IMR-90 (cell line): Measurements from ENCODE around the gene CA12. TPM values are rescaled to one million over a fixed set of nuclear protein-coding genes. Genes with fewer than 3 reads are reported as not detected.

Experiments used
- ATAC-seq: fragments of 200-7000 bp; cut with Tn5 transposase; 2 replicates; pipeline ENCODE4 v1.9.1; 2020; ENCODE audit warnings: low read depth, mild to moderate bottlenecking, moderate library complexity
- BruUV-seq: library from RNA; stranded (reverse); fragments of 400-500 nt; replicated peaks from 2 replicates; lab custom pipeline; 2021; lab: Mats Ljungman, UMichigan
- CTCF ChIA-PET: fragments of 300-600 bp; formaldehyde crosslinking; extraction: SDS; loops from one replicate; lab custom pipeline; 2021; ENCODE audit warnings: antibody characterized with exemption; lab: Yijun Ruan, JAX
- POLR2A ChIA-PET: fragments of 300-600 bp; sonication (Branson Sonifier 250); formaldehyde crosslinking; loops from one replicate; lab custom pipeline; 2022; ENCODE audit warnings: antibody characterized with exemption; ENCODE audit not compliant: unreplicated experiment; lab: Charles Lee
- DNase-seq: peaks from one replicate; pipeline ENCODE4 v3.0.0; 2013
- H2AFZ ChIP-seq: replicated peaks from 2 replicates; pipeline ENCODE3; 2013; ENCODE audit warnings: low read length, mild to moderate bottlenecking; ENCODE audit not compliant: poor library complexity
- H2AK5ac ChIP-seq: 2 replicates; pipeline ENCODE4 v1.6.1; 2013; ENCODE audit warnings: low read depth, low read length, inconsistent platforms
- H2AK9ac ChIP-seq: replicated peaks from 2 replicates; pipeline ENCODE3; 2013; ENCODE audit warnings: mild to moderate bottlenecking, low read depth, low read length, moderate library complexity; ENCODE audit not compliant: poor library complexity
- H2BK120ac ChIP-seq: 2 replicates; pipeline ENCODE4 v1.6.1; 2013; ENCODE audit warnings: low read depth, low read length, inconsistent platforms
- H2BK15ac ChIP-seq: 3 replicates; pipeline ENCODE4 v1.6.1; 2013; ENCODE audit warnings: low read depth, low read length, inconsistent platforms
- H2BK20ac ChIP-seq: 2 replicates; pipeline ENCODE4 v1.6.1; 2013; ENCODE audit warnings: low read depth, mild to moderate bottlenecking, inconsistent platforms, low read length, moderate library complexity
- H2BK5ac ChIP-seq: 2 replicates; pipeline ENCODE4 v1.6.1; 2013; ENCODE audit warnings: mild to moderate bottlenecking, low read depth, low read length, inconsistent platforms; ENCODE audit not compliant: poor library complexity, severe bottlenecking
- H3K14ac ChIP-seq: replicated peaks from 2 replicates; pipeline ENCODE4 v1.6.1; 2013; ENCODE audit warnings: low read depth, low read length, inconsistent platforms
- H3K18ac ChIP-seq: 2 replicates; pipeline ENCODE4 v1.6.1; 2013; ENCODE audit warnings: low read depth, low read length, control low read depth
- H3K23ac ChIP-seq: 2 replicates; pipeline ENCODE4 v1.6.1; 2013; ENCODE audit warnings: low read depth, low read length, inconsistent platforms
- H3K27ac ChIP-seq: 2 replicates; pipeline ENCODE4 v1.5.1; 2013; ENCODE audit warnings: mild to moderate bottlenecking, control low read depth, low read length; ENCODE audit not compliant: insufficient read depth
- H3K27me3 ChIP-seq: 2 replicates; pipeline ENCODE4 v1.6.1; 2013; ENCODE audit warnings: low read length; ENCODE audit not compliant: control insufficient read depth, insufficient read depth
- H3K36me3 ChIP-seq: 2 replicates; pipeline ENCODE4 v1.6.1; 2013; ENCODE audit warnings: low read length, mixed read lengths; ENCODE audit not compliant: control insufficient read depth, insufficient read depth
- H3K4ac ChIP-seq: 2 replicates; pipeline ENCODE4 v1.6.1; 2013; ENCODE audit warnings: low read depth, low read length, inconsistent platforms
- H3K4me1 ChIP-seq: 2 replicates; pipeline ENCODE4 v1.6.1; 2013; ENCODE audit warnings: low read length, mixed read lengths; ENCODE audit not compliant: control insufficient read depth, insufficient read depth
- H3K4me2 ChIP-seq: 2 replicates; pipeline ENCODE4 v1.6.1; 2013; ENCODE audit warnings: low read depth, mild to moderate bottlenecking, control low read depth, low read length, moderate library complexity
- H3K4me3 ChIP-seq: 2 replicates; pipeline ENCODE4 v1.5.1; 2013; ENCODE audit warnings: low read depth, mild to moderate bottlenecking, control low read depth, low read length, moderate library complexity; ENCODE audit not compliant: insufficient read depth
- H3K56ac ChIP-seq: 2 replicates; pipeline ENCODE4 v1.6.1; 2013; ENCODE audit warnings: low read length, inconsistent platforms; ENCODE audit not compliant: insufficient read depth; ENCODE audit errors: extremely low read depth
- H3K79me1 ChIP-seq, 2 experiments: 2 replicates each; pipeline ENCODE4 v1.6.1; 2013; ENCODE audit warnings: low read length in 2 of 2, inconsistent platforms in 1 of 2, low read depth in 1 of 2
- H3K9ac ChIP-seq: 2 replicates; pipeline ENCODE4 v1.6.1; 2013; ENCODE audit warnings: low read depth, low read length, control low read depth
- H3K9me1 ChIP-seq: 2 replicates; pipeline ENCODE4 v1.6.1; 2013; ENCODE audit warnings: low read length, inconsistent platforms; ENCODE audit not compliant: insufficient read depth
- H3K9me3 ChIP-seq: 2 replicates; pipeline ENCODE4 v1.6.1; 2013; ENCODE audit warnings: low read length; ENCODE audit not compliant: control insufficient read depth, insufficient read depth
- H4K20me1 ChIP-seq: 2 replicates; pipeline ENCODE4 v1.6.1; 2013; ENCODE audit warnings: low read length, inconsistent platforms; ENCODE audit not compliant: insufficient read depth
- H4K5ac ChIP-seq: 2 replicates; pipeline ENCODE4 v1.6.1; 2013; ENCODE audit warnings: mild to moderate bottlenecking, low read depth, low read length, control low read depth
- H4K8ac ChIP-seq, 2 experiments: 2 replicates each; pipeline ENCODE4 v1.6.1; 2013; ENCODE audit warnings: low read depth in 2 of 2, low read length in 2 of 2, control low read depth in 1 of 2, inconsistent platforms in 1 of 2
- H4K91ac ChIP-seq: 2 replicates; pipeline ENCODE4 v1.6.1; 2013; ENCODE audit warnings: low read depth, low read length, inconsistent platforms; ENCODE audit not compliant: insufficient read depth
- CEBPB ChIP-seq: IDR thresholded peaks from 2 replicates; pipeline ENCODE4 v1.6.1; 2012; ENCODE audit warnings: low read depth, low read length, improper control_type of control experiment
- MAFK ChIP-seq: IDR thresholded peaks from 2 replicates; pipeline ENCODE4 v1.6.1; 2012; ENCODE audit warnings: low read depth, low read length, improper control_type of control experiment
- MAZ ChIP-seq: IDR thresholded peaks from 2 replicates; pipeline ENCODE4 v1.6.1; 2012; ENCODE audit warnings: low read depth, mild to moderate bottlenecking, low read length, improper control_type of control experiment, moderate library complexity, borderline replicate concordance
- MXI1 ChIP-seq: IDR thresholded peaks from 2 replicates; pipeline ENCODE4 v1.6.1; 2012; ENCODE audit warnings: low read depth, mild to moderate bottlenecking, low read length, moderate library complexity, borderline replicate concordance
- NFE2L2 ChIP-seq: fragments of 150-350 bp; IDR thresholded peaks from 2 replicates; pipeline ENCODE4 v1.6.1; 2016; ENCODE audit warnings: low read depth, mild to moderate bottlenecking, low read length
- RAD21 ChIP-seq: IDR thresholded peaks from 2 replicates; pipeline ENCODE4 v1.6.1; 2012; ENCODE audit warnings: low read length, improper control_type of control experiment
- RCOR1 ChIP-seq: IDR thresholded peaks from 2 replicates; pipeline ENCODE4 v1.6.1; 2012; ENCODE audit warnings: mild to moderate bottlenecking, low read length, improper control_type of control experiment; ENCODE audit not compliant: insufficient replicate concordance
- WGBS, 2 experiments: methylation state at CpG; one replicate each; pipeline versions ENCODE4 v1.1.5 to v1.1.7; 2013; ENCODE audit warnings: missing lambda C conversion rate in 2 of 2; ENCODE audit not compliant: insufficient read length in 1 of 2; ENCODE audit errors: extremely low coverage in 2 of 2; 5-methylcytosine and 5-hydroxymethylcytosine counted together
- dilution Hi-C: fragments of 300-500 bp; cut with HindIII; formaldehyde crosslinking; loops from one replicate; pipeline ENCODE4 v1.14.3; 2018; ENCODE audit warnings: low sequenced_read_pairs; ENCODE audit not compliant: unreplicated experiment
- in situ Hi-C: fragments of 300-500 bp; cut with MboI; formaldehyde crosslinking; loops from 3 replicates; pipeline ENCODE4 v1.14.3; 2019; ENCODE audit warnings: low sequenced_read_pairs, inconsistent platforms, mixed read lengths
- intact Hi-C: fragments of 100-400 bp; cut with micrococcal nuclease; formaldehyde crosslinking; loops from 2 replicates; pipeline ENCODE4 v1.10.0; 2022
- polyA plus RNA-seq, 3 experiments: library from polyadenylated mRNA; depleted of rRNA; stranded (reverse); fragments of >200 nt; gene quantifications; 2 replicates each; pipeline ENCODE4 v1.2.3, GENCODE V29; 2012; ENCODE audit warnings: low replicate concordance in 1 of 3
- total RNA-seq: library from RNA; depleted of rRNA; stranded (reverse); fragments of >200 nt; gene quantifications from 2 replicates; pipeline ENCODE4 v1.2.3, GENCODE V29; 2012
- TF ChIP-seq, protein P1 (sequence below): fragments of 150-350 bp; IDR thresholded peaks from 2 replicates; pipeline ENCODE4 v1.6.1; 2016; ENCODE audit warnings: low read depth, mild to moderate bottlenecking, low read length, moderate library complexity, borderline replicate concordance

CA12 gene
- total and polyA plus RNA-seq, 2 of the 4 experiments (the other 2 are of a cell fraction) = 33.7 to 52.6 TPM

DNA sequence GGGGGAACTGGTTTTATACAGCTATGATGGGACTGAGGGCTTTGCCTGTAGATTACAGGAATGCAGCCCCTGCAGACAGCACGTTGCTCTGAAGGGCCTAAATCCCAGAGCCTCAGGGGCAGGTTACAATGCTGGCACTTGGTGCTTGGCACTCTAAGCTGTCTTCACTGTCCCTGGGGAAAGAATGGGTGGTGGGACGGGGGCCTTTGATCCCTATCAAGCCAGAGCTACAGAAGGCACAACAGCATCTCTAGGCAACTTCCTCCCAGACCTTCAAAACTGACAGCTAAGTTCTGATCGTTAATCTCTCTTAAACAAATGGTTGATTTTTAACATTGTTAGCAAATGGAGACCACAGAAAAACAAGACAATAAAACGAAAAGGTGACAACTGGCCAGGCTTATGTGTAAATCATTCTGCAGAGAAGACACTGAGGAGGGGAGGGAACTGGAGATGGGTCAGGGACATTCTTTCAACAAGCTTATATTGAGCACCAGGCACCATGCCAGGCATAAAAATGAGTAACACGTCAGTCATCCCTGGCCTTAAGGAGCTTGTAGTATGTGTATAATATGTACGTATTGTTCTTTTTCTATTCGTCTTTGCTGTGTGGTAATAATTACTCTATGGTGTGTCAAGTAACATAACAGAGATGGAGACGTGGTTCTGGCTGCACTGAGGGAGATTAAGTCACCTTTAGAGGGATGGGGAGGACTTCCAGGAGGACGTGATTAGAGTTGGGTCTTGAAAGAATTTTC is 49.1 kb downstream of the CA12 start (continued):
- TF ChIP-seq MXI1 (no peak), MAZ (no peak)

DNA sequence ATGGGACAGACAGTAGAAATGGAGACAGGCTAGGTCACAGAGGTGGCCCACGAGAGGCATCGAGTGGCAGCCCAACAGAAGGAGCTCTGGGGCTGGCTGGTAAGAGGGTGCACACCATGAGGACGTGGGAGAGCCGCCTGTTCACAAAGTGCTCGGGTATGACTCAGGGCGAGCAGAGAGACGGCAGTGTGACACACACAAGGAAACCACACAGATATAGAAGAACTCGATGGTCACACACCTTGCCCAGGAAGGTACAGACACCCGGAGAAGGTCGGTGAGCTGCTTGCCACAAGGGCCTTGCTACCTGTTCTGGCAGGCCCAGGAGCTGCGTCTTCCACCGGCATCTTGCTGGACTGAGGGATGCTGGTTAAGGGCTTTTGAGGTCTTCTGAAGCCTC is 50.2 kb downstream of the CA12 start:
- Histone ChIP-seq H2BK15ac (no peak overlapping the region), H3K23ac (peak overlapping the region; percentile 56; the same call in 1 of the 2 replicates), H3K27me3 (no peaks in the 10 kb centered on the region), H3K14ac (no peak overlapping the region), H2BK5ac (no peak overlapping the region), H2AK9ac (no peak overlapping the region), H4K20me1 (no peaks in the 10 kb centered on the region), H3K4me3 (no peak overlapping the region), H4K8ac (no peak overlapping the region; a peak in 1 of 4 replicates), H3K4ac (no peak overlapping the region), H4K91ac (no peak overlapping the region), H3K56ac (no peak overlapping the region), H3K4me2 (no peak overlapping the region), H3K4me1 (peaks cover 16% of the 10 kb centered on the region), H3K9me3 (no peaks in the 10 kb centered on the region), H4K5ac (no peak overlapping the region), H2BK120ac (no peak overlapping the region), H2AFZ (peak overlapping the region; percentile 45), H3K27ac (no peak overlapping the region), H3K9me1 (peaks cover 12% of the 10 kb centered on the region; the same call in 1 of the 2 replicates), H3K79me1 (no peaks in the 10 kb centered on the region), H3K18ac (no peak overlapping the region), H3K36me3 (no peaks in the 10 kb centered on the region), H2AK5ac (0 out of 2 replicates have a peak overlapping the region, but pooled peaks have one; percentile 28), H2BK20ac (no peak overlapping the region; the same call in 1 of the 2 replicates), H3K9ac (no peak overlapping the region)
- ChIA-PET POLR2A (no interaction called here), CTCF (no interaction called here)
- no TSS peak for BruUV-seq
- intact Hi-C loops = no loop called here
- ATAC-seq (no peak), DNase-seq (peak; percentile 43)
- in situ Hi-C loops = no loop called here
- dilution Hi-C loops = no loop called here
- TF ChIP-seq, protein P1, sequence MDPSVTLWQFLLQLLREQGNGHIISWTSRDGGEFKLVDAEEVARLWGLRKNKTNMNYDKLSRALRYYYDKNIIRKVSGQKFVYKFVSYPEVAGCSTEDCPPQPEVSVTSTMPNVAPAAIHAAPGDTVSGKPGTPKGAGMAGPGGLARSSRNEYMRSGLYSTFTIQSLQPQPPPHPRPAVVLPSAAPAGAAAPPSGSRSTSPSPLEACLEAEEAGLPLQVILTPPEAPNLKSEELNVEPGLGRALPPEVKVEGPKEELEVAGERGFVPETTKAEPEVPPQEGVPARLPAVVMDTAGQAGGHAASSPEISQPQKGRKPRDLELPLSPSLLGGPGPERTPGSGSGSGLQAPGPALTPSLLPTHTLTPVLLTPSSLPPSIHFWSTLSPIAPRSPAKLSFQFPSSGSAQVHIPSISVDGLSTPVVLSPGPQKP = no peak
- no peak for TF ChIP-seq RAD21
- no peak for TF ChIP-seq MAFK
- TF ChIP-seq MAZ = no peak
- TF ChIP-seq CEBPB = no peak
- no peak for TF ChIP-seq RCOR1
- no peak for TF ChIP-seq NFE2L2
- no peak for TF ChIP-seq MXI1
- WGBS, 2 experiments = 78% methylated on average over 4 of the region's 12 CpGs; no CpG with 5 or more reads in 1 of the 2 experiments
